ENCODE results near the gene PTPRH.

The PTPRH gene

GRCh38 chr19:55132453-55133129 lies 76.7 kb downstream of the PTPRH start:
- DNase-seq = no peak

DNA sequence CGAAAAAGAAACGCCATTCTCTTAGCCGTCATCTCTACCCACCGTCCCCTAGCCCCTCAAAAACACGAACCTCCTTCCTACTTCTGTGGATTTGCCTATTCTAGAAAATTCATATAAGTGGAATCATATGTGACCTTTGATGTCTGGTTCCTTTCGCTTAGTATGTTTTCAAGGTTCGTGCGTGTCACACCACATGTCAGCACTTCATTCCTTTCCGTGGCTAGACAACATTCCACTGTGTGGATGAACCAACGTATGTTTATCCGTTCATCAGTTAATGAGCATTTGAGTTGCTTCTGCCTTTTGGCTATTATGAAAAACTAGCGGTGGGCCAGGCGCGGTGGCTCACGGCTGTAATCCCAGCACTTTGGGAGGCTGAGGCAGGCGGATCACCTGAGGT lies 77.9 kb downstream of the PTPRH start:
- DNase-seq = no peak
